Spleen (tissue), 11 donors: ENCODE data around the gene TTC16. TPM values are rescaled to one million over a fixed set of nuclear protein-coding genes. Genes with fewer than 3 reads are reported as not detected.
A peak's percentile ranks its signal among the peaks of the same experiment; 100 is the strongest.

Experiments
- DNase-seq: peaks from one replicate; pipeline ENCODE4 v3.0.0-alpha.2; 2020
- H3K27ac ChIP-seq, 8 donors: fragments of 200-600 bp; sonication (generic) in 7 of 8; 1 replicate in 4 of 8; 2 replicates in 4 of 8; pipeline versions ENCODE4 v1.5.0 to v1.8.0; 2016 to 2021; ENCODE audit warnings: inconsistent platforms in 4 of 8, mild to moderate bottlenecking in 4 of 8, moderate library complexity in 1 of 8
- H3K27me3 ChIP-seq, 7 donors: fragments of 200-600 bp; sonication (generic) in 6 of 7; replicated peaks in 1 of 7; 1 replicate in 4 of 7; 2 replicates in 3 of 7; pipeline versions ENCODE4 v1.5.0 to v1.8.0; 2016 to 2021; ENCODE audit warnings: inconsistent platforms in 3 of 7, mild to moderate bottlenecking in 1 of 7
- H3K36me3 ChIP-seq, 6 donors: fragments of 200-600 bp; sonication (generic) in 5 of 6; 1 replicate in 4 of 6; 2 replicates in 2 of 6; pipeline versions ENCODE4 v1.5.0 to v1.8.0; 2016 to 2021; ENCODE audit warnings: inconsistent platforms in 2 of 6
- H3K4me1 ChIP-seq, 6 donors: fragments of 200-600 bp; sonication (generic) in 5 of 6; 1 replicate in 3 of 6; 2 replicates in 3 of 6; pipeline versions ENCODE4 v1.5.0 to v1.8.0; 2016 to 2021; ENCODE audit warnings: inconsistent platforms in 3 of 6
- H3K4me3 ChIP-seq, 8 donors: fragments of 200-600 bp; sonication (generic) in 7 of 8; 1 replicate in 4 of 8; 2 replicates in 4 of 8; pipeline versions ENCODE4 v1.5.0 to v1.8.0; 2016 to 2021; ENCODE audit warnings: inconsistent platforms in 4 of 8, mild to moderate bottlenecking in 4 of 8, moderate library complexity in 2 of 8
- H3K9me3 ChIP-seq, 8 donors: fragments of 200-600 bp; sonication (generic) in 7 of 8; 1 replicate in 4 of 8; 2 replicates in 4 of 8; pipeline versions ENCODE4 v1.5.0 to v1.8.0; 2016 to 2021; ENCODE audit warnings: inconsistent platforms in 4 of 8
- POLR2A ChIP-seq, 3 donors: fragments of 450-650 bp; IDR thresholded peaks; one replicate each; pipeline ENCODE4 v1.5.1; 2017; ENCODE audit warnings: antibody characterized with exemption in 3 of 3, mild to moderate bottlenecking in 1 of 3
- POLR2AphosphoS5 ChIP-seq, 3 donors: sonication (generic); formaldehyde crosslinking; IDR thresholded peaks; one replicate each; pipeline ENCODE4 v1.5.1; 2017; ENCODE audit warnings: antibody characterized with exemption in 3 of 3
- WGBS, 5 donors: extraction: QIAGEN DNeasy Blood & Tissue Kit in 3 of 5; methylation state at CpG; one replicate each; pipeline versions ENCODE4 v1.1.5 to v1.1.7; 2013 to 2018; 5-methylcytosine and 5-hydroxymethylcytosine counted together
- intact Hi-C: fragments of 100-400 bp; cut with DNase I; formaldehyde crosslinking; loops from one replicate; pipeline ENCODE4 v1.15.0; 2023; ENCODE audit warnings: low total_unique reads
- polyA plus RNA-seq, 3 donors: library from polyadenylated mRNA; stranded (reverse); fragments of 200-250 nt; gene quantifications; one replicate each; pipeline ENCODE4 v1.2.1, GENCODE V29; 2013
- total RNA-seq, 7 donors: library from RNA; depleted of rRNA in 3 of 7; stranded (reverse); fragments of >200 nt in 3 of 7; fragmentation: NEBNext Ultra II Directional in 4 of 7; extraction: Animal tissue kit (Norgen Biotek cat#: 25700) in 4 of 7; gene quantifications; one replicate each; pipeline versions ENCODE4 v1.1.0 to v1.2.1, GENCODE V29; 2016 to 2021
- TF ChIP-seq, protein P1 (sequence below), 11 experiments: fragments of 200-600 bp in 7 of 11; fragments of 450-650 bp in 4 of 11; sonication (generic) in 4 of 11; IDR thresholded peaks in 8 of 11; conservative IDR thresholded peaks in 3 of 11; 1 replicate in 7 of 11; 2 replicates in 4 of 11; pipeline versions ENCODE4 v1.4.0 to v1.8.0; 2016 to 2021; ENCODE audit warnings: antibody characterized with exemption in 11 of 11, inconsistent platforms in 4 of 11, mild to moderate bottlenecking in 1 of 11
- donor health status: healthy with polysubstance abuse.
- donor health status: DM: no; HTN: no; CAD: no; lungs with moderate emphysema.
- donor health status: DM: no; HTN: no; CAD: no.
- donor health status: Bipolar disorder and iron deficiency.
- donor health status: healthy.
- donor health status: DM: no; HTN: no; CAD: no.
- donor health status: DM: yes; HTN: yes; CAD: no.

Gene TTC16
- total and polyA plus RNA-seq, 10 donors: 0.12 to 3.1 (median 1.8) TPM

DNA sequence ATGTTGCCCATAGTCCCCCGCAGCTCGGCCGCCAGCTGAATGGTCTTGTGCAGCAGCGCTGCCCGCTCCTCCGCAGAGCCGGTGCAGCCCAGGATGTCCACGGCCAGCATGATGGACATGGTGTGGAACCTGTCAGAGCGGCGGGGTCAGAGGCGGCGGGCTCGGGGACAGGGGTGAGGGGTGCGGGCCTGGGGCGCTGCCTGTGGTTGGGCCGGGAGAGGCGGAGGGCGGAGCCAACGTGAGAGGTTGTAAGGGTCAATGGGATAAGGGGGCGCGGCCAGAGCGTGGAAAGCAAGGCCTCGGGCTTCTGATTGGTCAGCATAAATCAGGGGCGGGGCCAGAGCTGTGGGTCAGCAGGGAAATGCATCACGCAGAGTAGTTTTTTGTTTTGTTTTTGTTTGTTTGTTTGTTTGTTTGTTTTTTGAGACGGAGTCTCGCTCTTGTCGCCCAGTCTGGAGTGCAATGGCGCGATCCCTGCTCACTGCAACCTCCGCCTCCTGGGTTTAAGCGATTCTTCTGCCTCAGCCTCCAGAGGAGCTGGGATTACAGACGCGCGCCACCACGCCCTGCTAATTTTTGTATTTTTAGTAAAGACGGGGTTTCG lies 26.1 kb downstream of the TTC16 start:
- WGBS, 5 donors: 84 to 93% (median 90%) methylated on average over 34 to 38 of the region's 38 CpGs
- Histone ChIP-seq H3K36me3 (peaks cover 3 to 94% (median 91%) of the 10 kb centered on the region in 6 donors), H3K9me3 (no peaks in the 10 kb centered on the region), H3K27me3 (no peaks in the 10 kb centered on the region), H3K4me1 (peaks cover 0 to 28% (median 5%) of the 10 kb centered on the region in 6 donors), H3K4me3 (no peak overlapping the region), H3K27ac (peak overlapping the region in 1 of 8 donors; percentile 45)
- intact Hi-C loops: no loop called here
- DNase-seq: no peak
- TF ChIP-seq, protein P1, sequence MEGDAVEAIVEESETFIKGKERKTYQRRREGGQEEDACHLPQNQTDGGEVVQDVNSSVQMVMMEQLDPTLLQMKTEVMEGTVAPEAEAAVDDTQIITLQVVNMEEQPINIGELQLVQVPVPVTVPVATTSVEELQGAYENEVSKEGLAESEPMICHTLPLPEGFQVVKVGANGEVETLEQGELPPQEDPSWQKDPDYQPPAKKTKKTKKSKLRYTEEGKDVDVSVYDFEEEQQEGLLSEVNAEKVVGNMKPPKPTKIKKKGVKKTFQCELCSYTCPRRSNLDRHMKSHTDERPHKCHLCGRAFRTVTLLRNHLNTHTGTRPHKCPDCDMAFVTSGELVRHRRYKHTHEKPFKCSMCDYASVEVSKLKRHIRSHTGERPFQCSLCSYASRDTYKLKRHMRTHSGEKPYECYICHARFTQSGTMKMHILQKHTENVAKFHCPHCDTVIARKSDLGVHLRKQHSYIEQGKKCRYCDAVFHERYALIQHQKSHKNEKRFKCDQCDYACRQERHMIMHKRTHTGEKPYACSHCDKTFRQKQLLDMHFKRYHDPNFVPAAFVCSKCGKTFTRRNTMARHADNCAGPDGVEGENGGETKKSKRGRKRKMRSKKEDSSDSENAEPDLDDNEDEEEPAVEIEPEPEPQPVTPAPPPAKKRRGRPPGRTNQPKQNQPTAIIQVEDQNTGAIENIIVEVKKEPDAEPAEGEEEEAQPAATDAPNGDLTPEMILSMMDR (IDR thresholded peaks at IDR 0.05 in 8 of 11, conservative IDR thresholded peaks at IDR 0.05 in 3 of 11): no peak
- TF ChIP-seq POLR2AphosphoS5 (IDR thresholded peaks at IDR 0.05): peak in 2 of 3 donors; percentile 19 to 65

DNA sequence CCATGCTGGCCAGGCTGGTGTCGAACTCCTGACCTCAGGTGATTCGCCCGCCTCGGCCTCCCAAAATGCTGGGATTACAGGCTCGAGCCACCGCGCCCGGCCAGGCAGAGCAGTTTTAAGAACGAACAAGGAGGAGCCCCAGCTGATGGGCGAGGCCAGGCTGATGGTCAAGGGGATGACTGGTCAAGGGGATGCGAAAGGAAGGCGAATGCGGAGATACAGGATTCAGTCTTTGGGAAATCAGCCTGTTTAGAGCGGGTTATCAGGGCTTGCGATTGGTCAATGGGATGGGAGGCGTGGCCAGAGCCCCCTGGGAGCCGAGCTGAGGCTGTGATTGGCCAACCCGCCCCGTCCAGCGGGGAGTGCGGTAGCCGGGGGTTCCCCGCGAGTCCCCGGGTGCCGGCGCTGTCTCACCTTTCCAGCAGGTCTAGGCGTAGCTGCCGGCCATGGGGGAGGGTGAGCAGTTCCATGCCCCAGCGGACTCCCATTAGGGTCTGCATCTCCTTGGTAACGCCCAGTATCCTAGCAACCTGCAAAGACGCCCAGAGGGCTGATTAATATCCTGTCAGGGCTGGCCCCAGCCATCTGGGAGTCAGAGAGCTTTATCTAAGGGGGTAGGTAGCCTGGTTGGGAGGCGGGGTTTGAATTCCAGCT lies 26.7 kb downstream of the TTC16 start:
- 87 to 94% (median 93%) methylated on average over 33 of the region's 33 CpGs for WGBS, 5 donors
- intact Hi-C loops: no loop called here
- TF ChIP-seq, protein P1 (IDR thresholded peaks at IDR 0.05 in 8 of 11, conservative IDR thresholded peaks at IDR 0.05 in 3 of 11): no peak
- TF ChIP-seq POLR2A (IDR thresholded peaks at IDR 0.05) (no peak), POLR2AphosphoS5 (IDR thresholded peaks at IDR 0.05) (peak in 1 of 3 donors; percentile 69)
- H3K27ac ChIP-seq: peak overlapping the region in 2 of 8 donors; percentile 5 to 33
- peaks cover 3 to 100% (median 97%) of the 10 kb centered on the region in 6 donors for H3K36me3 ChIP-seq
- no peaks in the 10 kb centered on the region for H3K9me3 ChIP-seq
- no peak for DNase-seq
- no peak overlapping the region for H3K4me3 ChIP-seq
- peaks cover 0 to 27% (median 5%) of the 10 kb centered on the region in 6 donors for H3K4me1 ChIP-seq
- no peaks in the 10 kb centered on the region for H3K27me3 ChIP-seq

DNA sequence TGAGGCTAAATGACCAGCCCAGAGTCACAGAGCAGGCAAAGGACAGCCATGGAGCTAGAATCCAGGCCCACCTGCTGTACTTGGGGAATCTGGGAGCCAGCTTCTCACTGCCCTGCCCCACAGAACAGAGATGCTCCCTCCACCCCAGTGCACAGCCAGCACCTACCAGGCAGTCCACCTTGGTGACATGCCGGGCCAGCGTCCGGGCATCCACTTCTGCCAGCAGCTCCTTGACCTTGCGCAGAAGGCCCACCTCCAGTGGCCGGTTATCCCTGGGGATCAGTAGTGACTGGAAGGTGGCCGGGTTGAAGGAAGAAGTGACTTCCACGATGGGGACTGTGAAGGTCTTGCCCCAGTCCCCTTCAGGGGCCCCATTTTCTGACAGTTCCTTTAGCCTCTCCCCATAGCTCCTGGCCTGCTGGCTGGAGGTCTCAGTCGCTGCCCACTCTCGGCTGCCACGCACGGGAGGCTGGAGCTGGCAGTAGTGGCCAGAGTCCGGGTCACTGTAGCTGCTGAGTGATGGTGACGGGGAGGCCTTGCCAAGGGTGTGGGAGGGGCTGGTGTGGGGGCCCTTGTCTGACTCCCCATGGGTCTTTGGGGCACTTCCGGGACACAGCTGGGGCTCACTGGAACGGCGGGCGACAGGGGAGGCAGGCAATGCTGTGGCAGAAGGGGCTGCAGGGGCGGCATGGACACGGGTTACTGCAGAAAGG lies 28.7 kb downstream of the TTC16 start:
- peaks cover 3 to 100% (median 97%) of the 10 kb centered on the region in 6 donors for H3K36me3 ChIP-seq
- DNase-seq: no peak
- H3K27me3 ChIP-seq: no peaks in the 10 kb centered on the region

More for the DNA sequence above, 28.7 kb downstream of the TTC16 start:
- Histone ChIP-seq H3K4me1 (peaks cover 0 to 45% (median 7%) of the 10 kb centered on the region in 6 donors), H3K9me3 (no peaks in the 10 kb centered on the region), H3K4me3 (no peak overlapping the region), H3K27ac (peak overlapping the region in 1 of 8 donors; percentile 40)
- 87 to 98% (median 91%) methylated on average over 17 to 19 of the region's 19 CpGs for WGBS, 5 donors
- intact Hi-C loops: no loop called here
- TF ChIP-seq POLR2AphosphoS5 (IDR thresholded peaks at IDR 0.05) (peak in 2 of 3 donors; percentile 39 to 59), POLR2A (IDR thresholded peaks at IDR 0.05) (no peak)
- TF ChIP-seq, protein P1 (IDR thresholded peaks at IDR 0.05 in 8 of 11, conservative IDR thresholded peaks at IDR 0.05 in 3 of 11): no peak
